ENCODE results near the gene ABCC11. TPM values are rescaled to one million over a fixed set of nuclear protein-coding genes. Genes with fewer than 3 reads are reported as not detected.

The ABCC11 gene
- total and polyA plus RNA-seq, 2 of the 4 experiments (the other 2 are of a cell fraction) = 0.09 to 0.18 TPM

GRCh38 chr16:48261569-48261968, 14.2 kb upstream of the ABCC11 start:
- no peak overlapping the region for H2BK20ac ChIP-seq (ENCODE audit: low read depth, low read length)
- DNase-seq (no peak), ATAC-seq (ENCODE audit: low read depth) (no peak)
- H3K56ac ChIP-seq (ENCODE audit: extremely low read depth, insufficient read depth, low read length) = no peak overlapping the region
- no peak overlapping the region for H4K8ac ChIP-seq (ENCODE audit: low read depth in 2 of 2, low read length in 2 of 2)
- H3K27ac ChIP-seq (ENCODE audit: insufficient read depth, low read length) = no peak overlapping the region
- no peak overlapping the region for H2BK5ac ChIP-seq (ENCODE audit: low read depth, low read length, poor library complexity, severe bottlenecking)
- dilution Hi-C loops (cut with HindIII; ENCODE audit: low sequenced_read_pairs, unreplicated experiment) = no loop called here
- peaks cover 29% of the 10 kb centered on the region for H3K36me3 ChIP-seq (ENCODE audit: control insufficient read depth, insufficient read depth, low read length)
- ChIA-PET POLR2A (ENCODE audit: unreplicated experiment) (no interaction called here), CTCF (no interaction called here)
- no peak overlapping the region for H3K23ac ChIP-seq (ENCODE audit: low read depth, low read length)
- no peak overlapping the region for H2AK9ac ChIP-seq (replicated peaks; ENCODE audit: low read depth, low read length, poor library complexity)
- no peak overlapping the region for H3K14ac ChIP-seq (replicated peaks; ENCODE audit: low read depth, low read length)
- H3K4ac ChIP-seq (ENCODE audit: low read depth, low read length) = no peak overlapping the region
- H3K4me3 ChIP-seq (ENCODE audit: insufficient read depth, low read depth, low read length) = no peak overlapping the region
- no peak overlapping the region for H3K4me2 ChIP-seq (ENCODE audit: low read depth, low read length)
- no peaks in the 10 kb centered on the region for H4K20me1 ChIP-seq (ENCODE audit: insufficient read depth, low read length)
- BruUV-seq (replicated peaks) = no TSS peak
- no peaks in the 10 kb centered on the region for H3K9me1 ChIP-seq (ENCODE audit: insufficient read depth, low read length)
- no peak overlapping the region for H2AK5ac ChIP-seq (ENCODE audit: low read depth, low read length)
- H4K91ac ChIP-seq (ENCODE audit: insufficient read depth, low read depth, low read length) = no peak overlapping the region
- H3K27me3 ChIP-seq (ENCODE audit: control insufficient read depth, insufficient read depth, low read length) = no peaks in the 10 kb centered on the region
- no peaks in the 10 kb centered on the region for H3K9me3 ChIP-seq (ENCODE audit: control insufficient read depth, insufficient read depth, low read length)
- no peak overlapping the region for H2AFZ ChIP-seq (replicated peaks; ENCODE audit: low read length, poor library complexity)
- no peak overlapping the region for H4K5ac ChIP-seq (ENCODE audit: low read depth, low read length)
- no peak overlapping the region for H3K18ac ChIP-seq (ENCODE audit: low read depth, low read length)
- peaks cover 3 to 8% of the 10 kb centered on the region in 2 experiments; a peak in 3 of 4 replicates for H3K79me1 ChIP-seq (ENCODE audit: low read depth in 1 of 2, low read length in 2 of 2)
- WGBS, 2 experiments (ENCODE audit: extremely low coverage in 2 of 2, insufficient read length in 1 of 2) = no CpG with 5 or more reads among the region's 1 CpG
- no peak overlapping the region for H2BK15ac ChIP-seq (ENCODE audit: low read depth, low read length)
- TF ChIP-seq RAD21 (IDR thresholded peaks at IDR 0.05; ENCODE audit: low read length) (no peak), NFE2L2 (IDR thresholded peaks at IDR 0.05; ENCODE audit: low read depth, low read length) (no peak), CTCF (conservative IDR thresholded peaks at IDR 0.05; ENCODE audit: low read depth, low read length) (no peak), ELK1 (IDR thresholded peaks at IDR 0.05; ENCODE audit: borderline replicate concordance, low read depth, low read length) (no peak), CEBPB (IDR thresholded peaks at IDR 0.05; ENCODE audit: low read depth, low read length) (no peak), SMC3 (IDR thresholded peaks at IDR 0.05; ENCODE audit: low read depth, low read length) (no peak), USF2 (IDR thresholded peaks at IDR 0.05; ENCODE audit: low read depth, low read length) (no peak), RFX5 (IDR thresholded peaks at IDR 0.05; ENCODE audit: low read depth, low read length) (no peak), POLR2A (IDR thresholded peaks at IDR 0.05; ENCODE audit: low read depth, low read length) (no peak), BHLHE40 (IDR thresholded peaks at IDR 0.05; ENCODE audit: low read depth, low read length) (no peak), RCOR1 (IDR thresholded peaks at IDR 0.05; ENCODE audit: insufficient replicate concordance, low read length) (no peak), CHD1 (IDR thresholded peaks at IDR 0.05; ENCODE audit: low read depth, low read length) (no peak), FOS (IDR thresholded peaks at IDR 0.05; ENCODE audit: low read depth, low read length) (no peak), MAZ (IDR thresholded peaks at IDR 0.05; ENCODE audit: borderline replicate concordance, low read depth, low read length) (no peak), MXI1 (IDR thresholded peaks at IDR 0.05; ENCODE audit: borderline replicate concordance, low read depth, low read length) (no peak)
- H3K4me1 ChIP-seq (ENCODE audit: control insufficient read depth, insufficient read depth, low read length) = no peaks in the 10 kb centered on the region
- intact Hi-C loops (cut with micrococcal nuclease) = no loop called here
- in situ Hi-C loops (cut with MboI; ENCODE audit: low sequenced_read_pairs) = no loop called here
- no peak overlapping the region for H2BK120ac ChIP-seq (ENCODE audit: low read depth, low read length)
- no peak overlapping the region for H3K9ac ChIP-seq (ENCODE audit: low read depth, low read length)

Data from IMR-90 (cell line).